Measurements from ENCODE around the gene TXNRD2.

The TXNRD2 gene

DNA sequence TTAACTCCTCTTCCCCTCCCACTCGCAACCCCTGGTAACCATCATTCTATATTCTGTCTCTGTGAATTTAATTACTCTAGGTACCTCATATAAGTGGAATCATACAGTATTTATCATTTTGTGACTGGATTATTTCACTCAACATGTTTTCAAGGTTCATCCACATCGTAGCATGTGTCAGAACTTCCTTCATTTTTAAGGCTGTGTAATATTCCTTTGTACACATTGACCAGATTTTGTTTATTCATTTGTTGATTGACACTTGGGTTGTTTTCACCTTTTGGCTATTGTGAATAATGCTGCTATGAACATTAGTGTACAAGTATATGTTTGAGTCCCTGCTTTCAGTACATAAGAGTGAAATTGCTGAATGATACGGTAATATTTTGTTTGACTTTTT, 84.2 kb downstream of the TXNRD2 start:
- H3K36me3 ChIP-seq (ENCODE audit: insufficient read depth, low read length), result peaks cover 24% of the 10 kb centered on the region
- H3K9ac ChIP-seq (ENCODE audit: low read depth, low read length), result no peak overlapping the region
- no peak overlapping the region for H3K4me3 ChIP-seq (ENCODE audit: low read depth in 1 of 2, low read length in 2 of 2)
- H4K20me1 ChIP-seq (ENCODE audit: insufficient read depth, low read length), result peaks cover 20% of the 10 kb centered on the region
- H3K4me1 ChIP-seq (ENCODE audit: insufficient read depth, low read length), result peaks cover 34% of the 10 kb centered on the region
- H3K27me3 ChIP-seq (ENCODE audit: insufficient read depth, low read length, poor library complexity), result no peaks in the 10 kb centered on the region
- H3K4me2 ChIP-seq (ENCODE audit: insufficient read depth, low read length), result no peak overlapping the region
- no peak overlapping the region for H2AFZ ChIP-seq (ENCODE audit: low read depth, low read length)
- TF ChIP-seq EZH2 (IDR thresholded peaks at IDR 0.05; ENCODE audit: borderline replicate concordance, low read depth, low read length, severe bottlenecking), result no peak
- TF ChIP-seq, protein P1, sequence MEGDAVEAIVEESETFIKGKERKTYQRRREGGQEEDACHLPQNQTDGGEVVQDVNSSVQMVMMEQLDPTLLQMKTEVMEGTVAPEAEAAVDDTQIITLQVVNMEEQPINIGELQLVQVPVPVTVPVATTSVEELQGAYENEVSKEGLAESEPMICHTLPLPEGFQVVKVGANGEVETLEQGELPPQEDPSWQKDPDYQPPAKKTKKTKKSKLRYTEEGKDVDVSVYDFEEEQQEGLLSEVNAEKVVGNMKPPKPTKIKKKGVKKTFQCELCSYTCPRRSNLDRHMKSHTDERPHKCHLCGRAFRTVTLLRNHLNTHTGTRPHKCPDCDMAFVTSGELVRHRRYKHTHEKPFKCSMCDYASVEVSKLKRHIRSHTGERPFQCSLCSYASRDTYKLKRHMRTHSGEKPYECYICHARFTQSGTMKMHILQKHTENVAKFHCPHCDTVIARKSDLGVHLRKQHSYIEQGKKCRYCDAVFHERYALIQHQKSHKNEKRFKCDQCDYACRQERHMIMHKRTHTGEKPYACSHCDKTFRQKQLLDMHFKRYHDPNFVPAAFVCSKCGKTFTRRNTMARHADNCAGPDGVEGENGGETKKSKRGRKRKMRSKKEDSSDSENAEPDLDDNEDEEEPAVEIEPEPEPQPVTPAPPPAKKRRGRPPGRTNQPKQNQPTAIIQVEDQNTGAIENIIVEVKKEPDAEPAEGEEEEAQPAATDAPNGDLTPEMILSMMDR (IDR thresholded peaks at IDR 0.05; ENCODE audit: borderline replicate concordance, extremely low read depth, low read length, poor library complexity, severe bottlenecking), result no peak
- H3K27ac ChIP-seq (ENCODE audit: low read length), result no peak overlapping the region
- peaks cover 51% of the 10 kb centered on the region for H3K79me2 ChIP-seq (ENCODE audit: insufficient read depth, low read length)
- no peaks in the 10 kb centered on the region for H3K9me3 ChIP-seq (ENCODE audit: insufficient read depth, low read length, severe bottlenecking)
- ATAC-seq (ENCODE audit: insufficient read depth, low read depth) (no peak), DNase-seq (no peak)

DNA sequence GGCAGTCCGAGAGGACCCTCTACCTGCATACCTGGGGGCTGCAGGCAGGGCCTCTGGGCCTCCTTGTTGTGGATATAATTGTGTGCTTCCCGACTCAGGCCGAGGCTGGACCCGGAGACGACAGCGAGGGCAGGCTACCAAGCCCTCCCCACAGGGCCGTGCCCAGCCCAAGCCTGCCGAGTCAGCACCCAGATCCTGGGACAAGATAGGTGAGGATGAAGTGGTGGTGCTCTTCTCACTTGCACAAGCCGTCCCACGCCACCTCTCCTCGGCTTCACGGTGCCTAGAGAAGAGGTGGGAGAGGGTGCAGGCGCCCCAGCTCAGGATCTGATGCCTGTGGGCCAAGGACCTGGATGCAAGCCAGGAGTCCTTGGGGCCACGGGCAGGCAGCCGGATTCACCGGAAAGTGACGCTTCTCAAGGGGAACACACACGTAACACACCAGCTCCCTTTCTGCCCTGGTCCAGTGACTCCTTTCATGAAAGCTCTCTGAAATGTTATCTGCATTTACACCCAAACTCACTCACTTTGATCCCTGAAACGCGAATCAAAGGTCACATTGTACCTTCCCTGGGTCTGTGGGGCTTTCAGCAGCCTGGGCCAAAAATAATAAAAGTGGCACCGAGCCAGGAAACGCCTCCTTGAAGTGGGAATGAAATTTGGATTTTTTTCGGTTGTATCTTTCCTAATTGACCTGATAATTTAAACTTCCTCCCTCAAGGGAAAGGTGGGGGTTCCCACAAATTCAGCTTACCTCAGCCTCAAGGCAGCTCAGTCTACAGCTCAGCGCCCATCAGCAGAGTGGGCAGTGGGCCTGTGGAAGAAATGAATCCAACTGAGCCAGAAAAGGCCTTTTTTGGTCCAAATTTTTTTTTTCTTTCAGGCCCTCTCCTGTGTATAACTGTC, 85.9 kb downstream of the TXNRD2 start:
- Histone ChIP-seq H3K27me3 (ENCODE audit: insufficient read depth, low read length, poor library complexity) (no peaks in the 10 kb centered on the region), H3K36me3 (ENCODE audit: insufficient read depth, low read length) (peaks cover 41% of the 10 kb centered on the region), H2AFZ (ENCODE audit: low read depth, low read length) (peak overlapping the region; percentile 69), H3K79me2 (ENCODE audit: insufficient read depth, low read length) (peaks cover 67% of the 10 kb centered on the region), H3K9me3 (ENCODE audit: insufficient read depth, low read length, severe bottlenecking) (no peaks in the 10 kb centered on the region), H3K4me1 (ENCODE audit: insufficient read depth, low read length) (peaks cover 50% of the 10 kb centered on the region), H3K27ac (ENCODE audit: low read length) (peak overlapping the region; percentile 98), H3K4me2 (ENCODE audit: insufficient read depth, low read length) (peak overlapping the region; percentile 73), H4K20me1 (ENCODE audit: insufficient read depth, low read length) (peaks cover 36% of the 10 kb centered on the region), H3K9ac (ENCODE audit: low read depth, low read length) (peak overlapping the region; percentile 99), H3K4me3 (ENCODE audit: low read depth in 1 of 2, low read length in 2 of 2) (peak overlapping the region; percentile 82 to 91)
- ATAC-seq (ENCODE audit: insufficient read depth, low read depth), result peak; percentile 36
- no peak for TF ChIP-seq EZH2 (IDR thresholded peaks at IDR 0.05; ENCODE audit: borderline replicate concordance, low read depth, low read length, severe bottlenecking)
- TF ChIP-seq, protein P1 (IDR thresholded peaks at IDR 0.05; ENCODE audit: borderline replicate concordance, extremely low read depth, low read length, poor library complexity, severe bottlenecking), result no peak
- peak; percentile 73 for DNase-seq

DNA sequence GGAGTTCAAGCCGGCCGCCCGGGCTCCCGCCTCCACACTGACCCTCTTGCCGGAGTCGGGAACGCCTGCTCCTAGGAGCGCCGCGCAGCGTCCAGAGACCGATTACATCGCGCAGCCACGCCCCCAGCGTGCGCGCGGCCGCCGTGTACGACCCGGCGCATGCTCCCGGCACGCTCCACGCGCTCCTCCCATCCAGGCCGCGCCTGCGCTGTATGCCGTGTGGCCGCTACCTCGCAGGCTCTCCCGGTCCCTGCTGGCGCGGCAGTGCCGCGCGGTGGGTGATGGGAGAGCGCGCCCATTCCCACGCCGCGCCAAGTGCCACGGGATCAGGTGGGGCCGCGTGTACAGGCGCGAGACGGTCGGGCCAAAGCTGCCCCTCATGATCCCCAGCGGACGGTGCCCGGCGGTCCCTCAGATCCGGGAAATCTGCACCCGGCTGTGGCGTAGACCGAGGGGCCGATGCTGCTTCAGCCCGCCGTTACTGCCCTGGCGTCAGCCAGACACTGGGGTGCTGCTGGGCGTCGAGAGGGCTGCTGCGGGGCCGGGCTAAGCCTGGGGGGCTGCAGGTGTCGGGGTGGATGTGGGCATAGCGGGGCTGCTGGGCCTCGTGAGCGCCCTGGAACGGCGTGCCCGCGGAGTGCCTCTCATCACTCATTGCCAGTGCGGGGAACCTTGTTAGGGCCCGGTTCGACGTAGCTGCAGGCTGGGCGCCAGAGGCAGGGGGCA, 86.7 kb downstream of the TXNRD2 start, which contains the start of the genes GNB1L and RTL10:
GNB1L (minus strand) TSS at position 97 of the 726 bp plus-strand sequence. CDS start 33,519 bp downstream, outside the sequence.
RTL10 (minus strand) TSS at position 97 of the 726 bp plus-strand sequence. CDS start 2,613 bp downstream, outside the sequence.
- H2AFZ ChIP-seq (ENCODE audit: low read depth, low read length), result peak within 1 kb of the TSS; percentile 69
- peaks cover 45% of the 10 kb centered on the region for H4K20me1 ChIP-seq (ENCODE audit: insufficient read depth, low read length)
- peak within 1 kb of the TSS; percentile 97 for H3K4me2 ChIP-seq (ENCODE audit: insufficient read depth, low read length)
- H3K36me3 ChIP-seq (ENCODE audit: insufficient read depth, low read length), result peaks cover 49% of the 10 kb centered on the region
- H3K27ac ChIP-seq (ENCODE audit: low read length), result peak within 1 kb of the TSS; percentile 98
- H3K27me3 ChIP-seq (ENCODE audit: insufficient read depth, low read length, poor library complexity), result no peaks in the 10 kb centered on the region
- no peaks in the 10 kb centered on the region for H3K9me3 ChIP-seq (ENCODE audit: insufficient read depth, low read length, severe bottlenecking)
- H3K4me3 ChIP-seq (ENCODE audit: low read depth in 1 of 2, low read length in 2 of 2), result peak within 1 kb of the TSS; percentile 82 to 91
- no peak for TF ChIP-seq EZH2 (IDR thresholded peaks at IDR 0.05; ENCODE audit: borderline replicate concordance, low read depth, low read length, severe bottlenecking)
- TF ChIP-seq, protein P1 (IDR thresholded peaks at IDR 0.05; ENCODE audit: borderline replicate concordance, extremely low read depth, low read length, poor library complexity, severe bottlenecking), result peak; percentile 40
- DNase-seq (peak; percentile 96), ATAC-seq (ENCODE audit: insufficient read depth, low read depth) (peak; percentile 86)
- H3K4me1 ChIP-seq (ENCODE audit: insufficient read depth, low read length), result peaks cover 56% of the 10 kb centered on the region
- H3K79me2 ChIP-seq (ENCODE audit: insufficient read depth, low read length), result peaks cover 76% of the 10 kb centered on the region
- H3K9ac ChIP-seq (ENCODE audit: low read depth, low read length), result peak within 1 kb of the TSS; percentile 99
